ENCODE data around the gene AZU1. TPM values are rescaled to one million over a fixed set of nuclear protein-coding genes. Genes with fewer than 3 reads are reported as not detected.

AZU1 gene
- total RNA-seq, 1 experiment from 2014 or later = not detected

GRCh38 chr19:801861-802497 is 25.7 kb upstream of the AZU1 start:
- Histone ChIP-seq H3K9me3 (ENCODE audit: control insufficient read depth in 1 of 2, insufficient read depth in 1 of 2, low read depth in 1 of 2, low read length in 2 of 2) (no peaks in the 10 kb centered on the region), H3K4me1 (ENCODE audit: control insufficient read depth in 1 of 2, insufficient read depth in 2 of 2, low read length in 2 of 2) (peaks cover 17 to 30% of the 10 kb centered on the region in 2 experiments), H4K20me1 (ENCODE audit: insufficient read depth) (peaks cover 65% of the 10 kb centered on the region; the same call in 1 of the 2 replicates), H3K27me3 (ENCODE audit: insufficient read depth, low read length) (no peaks in the 10 kb centered on the region), H3K27ac (ENCODE audit: low read depth, low read length) (peak overlapping the region; percentile 53; the same call in 1 of the 2 replicates), H3K4me2 (ENCODE audit: low read length) (no peak overlapping the region), H3K4me3 (replicated peaks in 1 of 2; ENCODE audit: low read depth in 1 of 2, low read length in 2 of 2) (no peak overlapping the region), H3K9ac (ENCODE audit: low read length) (0 out of 2 replicates have a peak overlapping the region, but pooled peaks have one; percentile 12), H2AFZ (ENCODE audit: low read depth, low read length, poor library complexity, severe bottlenecking) (no peak overlapping the region), H3K79me2 (ENCODE audit: insufficient read depth, low read length) (peaks cover 92% of the 10 kb centered on the region), H3K9me2 (ENCODE audit: insufficient read depth) (no peaks in the 10 kb centered on the region), H3K36me3 (ENCODE audit: control insufficient read depth in 1 of 2, insufficient read depth in 2 of 2, low read length in 2 of 2) (peaks cover 47 to 85% of the 10 kb centered on the region in 2 experiments; a peak in 3 of 4 replicates)
- no TSS peak for BruUV-seq (replicated peaks)
- TF ChIP-seq ZNF274 (IDR thresholded peaks at IDR 0.05; ENCODE audit: low read depth, low read length) (no peak), RAD21 (IDR thresholded peaks at IDR 0.05; ENCODE audit: low read depth) (no peak), ELF1 (IDR thresholded peaks at IDR 0.05; ENCODE audit: borderline replicate concordance, low read depth) (no peak)
- intact Hi-C loops (cut with micrococcal nuclease) = no loop called here
- POLR2A ChIA-PET = interaction anchor here (0.6 to 0.8 kb wide), 2 partner anchors 51 to 99 kb away, joined by 3 to 4 read pairs; no protein-coding TSS in a partner anchor
- no peak for DNase-seq (ENCODE audit: low read depth, low spot score)
- RAD21 ChIA-PET (ENCODE audit: low non-redundant PET in 1 of 2, low total read pairs in 2 of 2, uncharacterized antibody in 2 of 2, unreplicated experiment in 2 of 2) = no interaction called here
- CTCF ChIA-PET = no interaction called here
- ATAC-seq = no peak

- DNase-seq (ENCODE audit: low read depth, low spot score) (no peak), ATAC-seq (no peak)
- BruUV-seq (replicated peaks) = no TSS peak
- Histone ChIP-seq H3K27ac (ENCODE audit: low read depth, low read length) (peak overlapping the region; percentile 22; the same call in 1 of the 2 replicates), H3K9me3 (ENCODE audit: control insufficient read depth in 1 of 2, insufficient read depth in 1 of 2, low read depth in 1 of 2, low read length in 2 of 2) (no peaks in the 10 kb centered on the region), H3K9me2 (ENCODE audit: insufficient read depth) (no peaks in the 10 kb centered on the region), H3K4me1 (ENCODE audit: control insufficient read depth in 1 of 2, insufficient read depth in 2 of 2, low read length in 2 of 2) (peaks cover 17 to 30% of the 10 kb centered on the region in 2 experiments), H3K27me3 (ENCODE audit: insufficient read depth, low read length) (no peaks in the 10 kb centered on the region), H3K9ac (ENCODE audit: low read length) (no peak overlapping the region), H4K20me1 (ENCODE audit: insufficient read depth) (peaks cover 68% of the 10 kb centered on the region; the same call in 1 of the 2 replicates), H3K36me3 (ENCODE audit: control insufficient read depth in 1 of 2, insufficient read depth in 2 of 2, low read length in 2 of 2) (peaks cover 53 to 92% of the 10 kb centered on the region in 2 experiments; a peak in 3 of 4 replicates), H3K79me2 (ENCODE audit: insufficient read depth, low read length) (peaks cover 98% of the 10 kb centered on the region), H2AFZ (ENCODE audit: low read depth, low read length, poor library complexity, severe bottlenecking) (no peak overlapping the region), H3K4me3 (replicated peaks in 1 of 2; ENCODE audit: low read depth in 1 of 2, low read length in 2 of 2) (no peak overlapping the region), H3K4me2 (ENCODE audit: low read length) (no peak overlapping the region)
- ChIA-PET POLR2A (interaction anchor here (0.6 to 0.8 kb wide), 2 partner anchors 51 to 100 kb away, joined by 3 to 4 read pairs; no protein-coding TSS in a partner anchor), CTCF (no interaction called here), RAD21 (ENCODE audit: low non-redundant PET in 1 of 2, low total read pairs in 2 of 2, uncharacterized antibody in 2 of 2, unreplicated experiment in 2 of 2) (no interaction called here)
- no peak for TF ChIP-seq YY1 (IDR thresholded peaks at IDR 0.05; ENCODE audit: extremely low read depth, insufficient replicate concordance, low read depth, low read length)
- no peak for TF ChIP-seq EZH2 (IDR thresholded peaks at IDR 0.05)
- intact Hi-C loops (cut with micrococcal nuclease) = no loop called here
Observed at GRCh38 chr19:802498-803098, 25.0 kb upstream of the AZU1 start.

Data from HCT116 (cell line).